ENCODE data around the gene ITGAL. TPM values are rescaled to one million over a fixed set of nuclear protein-coding genes. Genes with fewer than 3 reads are reported as not detected.
"Not testable (repeated sequence)": the region's sequence is repeated elsewhere in the genome, so short reads cannot be mapped to it uniquely, and the experiment has no call there.

The ITGAL gene
- total and polyA plus RNA-seq, 10 donors, result 26.6 to 212 (median 130) TPM

- H3K27ac ChIP-seq, result peak overlapping the region; percentile 82 to 99 (median 97)
- no peaks in the 10 kb centered on the region for H3K27me3 ChIP-seq (replicated peaks in 1 of 7)
- 76 to 86% (median 79%) methylated on average over 10 of the region's 10 CpGs for WGBS, 5 donors
- peak overlapping the region; percentile 65 to 99 (median 86) for H3K4me3 ChIP-seq
- intact Hi-C loops (cut with DNase I; ENCODE audit: low total_unique reads), result loop anchor here (10.0 kb wide), 1 partner anchor 79 kb away; the partner anchor contains the start of gene ZNF768
- peaks cover 28 to 61% (median 47%) of the 10 kb centered on the region in 6 donors for H3K4me1 ChIP-seq
- H3K36me3 ChIP-seq, result peaks cover 0 to 27% (median 0%) of the 10 kb centered on the region in 6 donors
- no peaks in the 10 kb centered on the region for H3K9me3 ChIP-seq
- no peak for TF ChIP-seq CTCF (IDR thresholded peaks at IDR 0.05 in 8 of 11, conservative IDR thresholded peaks at IDR 0.05 in 3 of 11)
- no peak for TF ChIP-seq POLR2A (IDR thresholded peaks at IDR 0.05)
- no peak for TF ChIP-seq POLR2AphosphoS5 (IDR thresholded peaks at IDR 0.05)
- DNase-seq, result no peak
These were observed 26.3 kb upstream of the ITGAL start for GRCh38 chr16:30446203-30446595.

DNA sequence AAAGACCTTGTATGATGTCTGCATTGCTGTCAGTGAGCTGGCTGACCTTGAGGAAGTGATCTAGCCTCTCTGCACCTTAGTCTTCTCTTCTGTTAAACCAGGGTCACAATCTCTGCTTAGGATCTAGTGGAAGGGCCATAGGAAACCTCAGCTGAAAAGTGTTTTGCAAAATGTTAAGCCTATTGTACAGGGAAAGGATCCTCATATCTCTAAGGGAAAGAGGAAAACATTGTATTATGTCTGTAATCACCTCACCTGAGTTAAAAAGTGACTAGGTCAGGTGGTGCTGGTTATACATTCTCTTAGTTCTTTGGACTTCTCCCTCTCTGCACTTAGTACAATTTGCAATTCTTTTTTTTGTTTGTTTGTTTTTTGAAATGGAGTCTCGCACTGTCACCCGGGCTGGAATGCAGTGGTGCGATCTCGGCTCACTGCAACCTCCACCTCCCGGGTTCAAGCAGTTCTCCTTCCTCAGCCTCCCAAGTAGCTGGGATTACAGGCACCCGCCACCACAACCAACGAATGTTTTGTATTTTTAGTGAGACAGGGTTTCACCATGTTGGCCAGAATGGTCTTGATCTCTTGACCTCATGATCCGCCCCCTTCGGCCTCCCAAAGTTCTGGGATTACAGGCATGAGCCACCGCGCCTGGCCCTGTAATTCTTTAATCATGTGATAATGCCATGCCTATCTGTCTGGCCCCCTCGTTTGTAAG is 24.9 kb upstream of the ITGAL start:
- Histone ChIP-seq H3K27me3 (replicated peaks in 1 of 7) (no peaks in the 10 kb centered on the region), H3K4me1 (peaks cover 28 to 70% (median 56%) of the 10 kb centered on the region in 6 donors), H3K27ac (no peak overlapping the region), H3K36me3 (peaks cover 0 to 22% (median 0%) of the 10 kb centered on the region in 6 donors), H3K4me3 (no peak overlapping the region), H3K9me3 (no peaks in the 10 kb centered on the region)
- DNase-seq, result no peak
- no peak for TF ChIP-seq CTCF (IDR thresholded peaks at IDR 0.05 in 8 of 11, conservative IDR thresholded peaks at IDR 0.05 in 3 of 11)
- no peak for TF ChIP-seq POLR2AphosphoS5 (IDR thresholded peaks at IDR 0.05)
- TF ChIP-seq POLR2A (IDR thresholded peaks at IDR 0.05), result no peak
- intact Hi-C loops (cut with DNase I; ENCODE audit: low total_unique reads), result loop anchor here (10.0 kb wide), 1 partner anchor 77 kb away; the partner anchor contains the start of gene ZNF768
- 87 to 92% (median 91%) methylated on average over 12 of the region's 12 CpGs for WGBS, 5 donors

DNA sequence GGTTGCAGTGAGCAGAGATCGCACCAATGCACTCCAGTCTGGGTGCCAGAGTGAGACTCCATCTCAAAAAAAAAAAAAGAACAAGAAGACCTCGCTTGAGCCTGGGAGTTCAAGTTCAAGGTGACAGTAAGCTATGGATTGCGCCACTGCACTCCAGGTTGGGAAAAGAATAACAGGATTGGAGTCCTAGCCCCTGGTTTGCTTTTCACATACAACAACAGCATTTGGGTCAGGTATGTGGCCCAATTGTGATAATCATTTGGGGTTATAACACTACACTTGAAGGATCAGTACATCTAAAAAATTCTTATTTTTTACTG is 23.5 kb upstream of the ITGAL start:
- TF ChIP-seq CTCF (IDR thresholded peaks at IDR 0.05 in 8 of 11, conservative IDR thresholded peaks at IDR 0.05 in 3 of 11) (no peak), POLR2AphosphoS5 (IDR thresholded peaks at IDR 0.05) (no peak), POLR2A (IDR thresholded peaks at IDR 0.05) (no peak)
- Histone ChIP-seq H3K27ac (no peak overlapping the region), H3K9me3 (no peaks in the 10 kb centered on the region), H3K27me3 (replicated peaks in 1 of 7) (no peaks in the 10 kb centered on the region), H3K4me3 (no peak overlapping the region), H3K36me3 (peaks cover 0 to 8% (median 0%) of the 10 kb centered on the region in 6 donors), H3K4me1 (peaks cover 20 to 57% (median 45%) of the 10 kb centered on the region in 6 donors)
- 83 to 93% (median 88%) methylated on average over 3 of the region's 3 CpGs for WGBS, 5 donors
- no peak for DNase-seq
- intact Hi-C loops (cut with DNase I; ENCODE audit: low total_unique reads), result loop anchor here (10.0 kb wide), 1 partner anchor 76 kb away; the partner anchor contains the start of gene ZNF768

- Histone ChIP-seq H3K4me1 (peaks cover 6 to 44% (median 27%) of the 10 kb centered on the region in 6 donors), H3K27ac (peak overlapping the region in 1 of 8 donors; percentile 17)
- H3K36me3 ChIP-seq; H3K9me3 ChIP-seq; H3K4me3 ChIP-seq; intact Hi-C loops (cut with DNase I; ENCODE audit: low total_unique reads); DNase-seq; H3K27me3 ChIP-seq (replicated peaks in 1 of 7): not testable (repeated sequence)
- 68 to 78% (median 73%) methylated on average over 20 of the region's 20 CpGs for WGBS, 5 donors
These were observed 19.6 kb upstream of the ITGAL start for GRCh38 chr16:30452709-30453580.
